GM19328 (cell line): ENCODE measurements around the gene EMILIN3.

ENCODE experiments used
- ATAC-seq: cut with Tn5 transposase; IDR thresholded peaks from one replicate; pipeline ENCODE4 v1.9.1; 2021; ENCODE audit warnings: mild to moderate bottlenecking, moderate library complexity; ENCODE audit not compliant: unreplicated experiment

Gene EMILIN3

GRCh38 chr20:41392295-41392694 is 25.7 kb upstream of the EMILIN3 start:
- no peak for ATAC-seq

- ATAC-seq = no peak
These were observed 25.0 kb upstream of the EMILIN3 start for GRCh38 chr20:41391587-41392001.

- no peak for ATAC-seq
These were observed 24.3 kb upstream of the EMILIN3 start for GRCh38 chr20:41390889-41391288.

- ATAC-seq = no peak
These were observed 20.8 kb upstream of the EMILIN3 start for GRCh38 chr20:41387444-41387851.

- no peak for ATAC-seq
These were observed 20.1 kb upstream of the EMILIN3 start for GRCh38 chr20:41386502-41387427.

GRCh38 chr20:41382791-41383305 is 16.2 kb upstream of the EMILIN3 start:
- no peak for ATAC-seq

GRCh38 chr20:41380551-41381193 is 14.1 kb upstream of the EMILIN3 start:
- ATAC-seq = no peak

GRCh38 chr20:41379551-41379950 is 12.9 kb upstream of the EMILIN3 start:
- no peak for ATAC-seq

GRCh38 chr20:41377275-41377674 is 10.7 kb upstream of the EMILIN3 start:
- ATAC-seq = no peak

GRCh38 chr20:41376349-41376748 is 9.7 kb upstream of the EMILIN3 start:
- no peak for ATAC-seq

GRCh38 chr20:41375846-41376245 is 9.2 kb upstream of the EMILIN3 start:
- no peak for ATAC-seq

GRCh38 chr20:41373931-41374920 is 7.6 kb upstream of the EMILIN3 start:
- no peak for ATAC-seq

GRCh38 chr20:41373251-41373783 is 6.7 kb upstream of the EMILIN3 start:
- no peak for ATAC-seq

GRCh38 chr20:41371371-41371770 is 4.8 kb upstream of the EMILIN3 start:
- ATAC-seq = no peak

- ATAC-seq = no peak
These were observed 3.6 kb upstream of the EMILIN3 start for GRCh38 chr20:41370176-41370575.

GRCh38 chr20:41369673-41370072 is 3.1 kb upstream of the EMILIN3 start:
- no peak for ATAC-seq

- ATAC-seq = no peak
These were observed 1.3 kb upstream of the EMILIN3 start for GRCh38 chr20:41367956-41368355.

- ATAC-seq = no peak
These were observed 726 bp upstream of the EMILIN3 start for GRCh38 chr20:41367393-41367695.

GRCh38 chr20:41365777-41366545 is 657 bp downstream of the EMILIN3 start:
- no peak for ATAC-seq
